Stimulated activated effector memory CD8-positive, alpha-beta T cell treated with anti-CD3 and anti-CD28 coated beads, Interleukin-12 subunit alpha, Interleukin-12 subunit beta, amount 100 ng/mL, for 72 hours (primary cell): ENCODE measurements around the gene STUB1.

Source experiments
- ATAC-seq: fragments of 150-1000 bp; cut with Tn5 transposase; 2 replicates; pipeline ENCODE4 v1.10.0; 2021
- DNase-seq, 2 donors: peaks; one replicate each; pipeline ENCODE4 v3.0.0; 2021 to 2022; ENCODE audit warnings: low spot score in 2 of 2
- H3K27ac Mint-ChIP-seq: one replicate; pipeline ENCODE4 v1.8.0; 2022; ENCODE audit warnings: mild to moderate bottlenecking, mixed read lengths
- H3K36me3 Mint-ChIP-seq: one replicate; pipeline ENCODE4 v1.8.0; 2022; ENCODE audit warnings: mild to moderate bottlenecking, mixed read lengths
- H3K4me1 Mint-ChIP-seq: one replicate; pipeline ENCODE4 v1.8.0; 2022; ENCODE audit warnings: mixed read lengths
- H3K4me3 Mint-ChIP-seq: one replicate; pipeline ENCODE4 v1.8.0; 2022; ENCODE audit warnings: mild to moderate bottlenecking, mixed read lengths
- H3K9me3 Mint-ChIP-seq: one replicate; pipeline ENCODE4 v1.8.0; 2022; ENCODE audit warnings: mixed read lengths

The STUB1 gene

GRCh38 chr16:668519-669171, 11.6 kb upstream of the STUB1 start:
- Mint-ChIP-seq H3K9me3 (no peaks in the 10 kb centered on the region), H3K4me1 (no peaks in the 10 kb centered on the region), H3K36me3 (peaks cover 25% of the 10 kb centered on the region), H3K4me3 (peak overlapping the region; percentile 77), H3K27ac (peak overlapping the region; percentile 90)
- ATAC-seq (peak; percentile 3), DNase-seq (peak in 1 of 2 donors; percentile 67)

- H3K27ac Mint-ChIP-seq = no peak overlapping the region
- no peak for DNase-seq
- H3K36me3 Mint-ChIP-seq = peaks cover 25% of the 10 kb centered on the region
- H3K9me3 Mint-ChIP-seq = no peaks in the 10 kb centered on the region
- H3K4me3 Mint-ChIP-seq = peak overlapping the region; percentile 77
- ATAC-seq = no peak
- H3K4me1 Mint-ChIP-seq = peaks cover under 1% of the 10 kb centered on the region
Observed at GRCh38 chr16:669666-670065, 10.5 kb upstream of the STUB1 start.

GRCh38 chr16:670485-671352, 9.5 kb upstream of the STUB1 start:
- no peak overlapping the region for H3K27ac Mint-ChIP-seq
- ATAC-seq = no peak

GRCh38 chr16:671353-672131, 8.7 kb upstream of the STUB1 start:
- no peak overlapping the region for H3K4me3 Mint-ChIP-seq
- H3K9me3 Mint-ChIP-seq = no peaks in the 10 kb centered on the region
- no peak overlapping the region for H3K27ac Mint-ChIP-seq
- peaks cover 25% of the 10 kb centered on the region for H3K36me3 Mint-ChIP-seq
- DNase-seq (no peak), ATAC-seq (no peak)
- H3K4me1 Mint-ChIP-seq = peaks cover 8% of the 10 kb centered on the region

More at GRCh38 chr16:670485-671352, 9.5 kb upstream of the STUB1 start:
- Mint-ChIP-seq H3K9me3 (no peaks in the 10 kb centered on the region), H3K36me3 (peaks cover 25% of the 10 kb centered on the region), H3K4me1 (peaks cover 8% of the 10 kb centered on the region), H3K4me3 (no peak overlapping the region)
- no peak for DNase-seq

GRCh38 chr16:672371-672770, 7.8 kb upstream of the STUB1 start:
- Mint-ChIP-seq H3K27ac (no peak overlapping the region), H3K9me3 (no peaks in the 10 kb centered on the region), H3K4me1 (peaks cover 8% of the 10 kb centered on the region), H3K4me3 (no peak overlapping the region), H3K36me3 (peaks cover 25% of the 10 kb centered on the region)
- DNase-seq = no peak
- ATAC-seq = no peak

- H3K36me3 Mint-ChIP-seq = peaks cover 25% of the 10 kb centered on the region
- no peak overlapping the region for H3K4me3 Mint-ChIP-seq
Observed at GRCh38 chr16:672851-673250, 7.4 kb upstream of the STUB1 start.

GRCh38 chr16:673399-673991, 6.7 kb upstream of the STUB1 start:
- H3K27ac Mint-ChIP-seq = no peak overlapping the region
- DNase-seq = no peak
- peaks cover 25% of the 10 kb centered on the region for H3K36me3 Mint-ChIP-seq
- ATAC-seq = no peak
- peaks cover 8% of the 10 kb centered on the region for H3K4me1 Mint-ChIP-seq
- no peaks in the 10 kb centered on the region for H3K9me3 Mint-ChIP-seq
- H3K4me3 Mint-ChIP-seq = no peak overlapping the region

More at GRCh38 chr16:672851-673250, 7.4 kb upstream of the STUB1 start:
- DNase-seq = no peak
- no peak for ATAC-seq
- Mint-ChIP-seq H3K27ac (no peak overlapping the region), H3K9me3 (no peaks in the 10 kb centered on the region), H3K4me1 (peaks cover 8% of the 10 kb centered on the region)

GRCh38 chr16:674214-674881, 5.9 kb upstream of the STUB1 start:
- Mint-ChIP-seq H3K4me1 (peaks cover 14% of the 10 kb centered on the region), H3K9me3 (no peaks in the 10 kb centered on the region), H3K36me3 (peaks cover 25% of the 10 kb centered on the region), H3K27ac (no peak overlapping the region), H3K4me3 (peak overlapping the region; percentile 38)
- DNase-seq (no peak), ATAC-seq (no peak)

- peaks cover 19% of the 10 kb centered on the region for H3K36me3 Mint-ChIP-seq
- H3K4me1 Mint-ChIP-seq = peaks cover 18% of the 10 kb centered on the region
- no peak within 1 kb of the TSS for H3K27ac Mint-ChIP-seq
- ATAC-seq (no peak), DNase-seq (no peak)
- peak within 1 kb of the TSS; percentile 38 for H3K4me3 Mint-ChIP-seq
- no peaks in the 10 kb centered on the region for H3K9me3 Mint-ChIP-seq
Observed at GRCh38 chr16:674968-675883, 5.0 kb upstream of the STUB1 start, which contains the start of gene RHBDL1. TSS of gene RHBDL1 (plus strand) at chr16:675671. CDS start at chr16:675791, 120 bp downstream.

GRCh38 chr16:675884-676564, 4.2 kb upstream of the STUB1 start:
- DNase-seq = no peak
- Mint-ChIP-seq H3K27ac (no peak overlapping the region), H3K36me3 (peaks cover 14% of the 10 kb centered on the region), H3K4me1 (peaks cover 20% of the 10 kb centered on the region), H3K9me3 (no peaks in the 10 kb centered on the region), H3K4me3 (no peak overlapping the region)
- ATAC-seq = no peak

- ATAC-seq = no peak
- no peak for DNase-seq
- H3K36me3 Mint-ChIP-seq = peaks cover 16% of the 10 kb centered on the region
- H3K9me3 Mint-ChIP-seq = no peaks in the 10 kb centered on the region
- H3K27ac Mint-ChIP-seq = no peak overlapping the region
- H3K4me1 Mint-ChIP-seq = peaks cover 25% of the 10 kb centered on the region
- no peak overlapping the region for H3K4me3 Mint-ChIP-seq
Observed at GRCh38 chr16:676565-676902, 3.7 kb upstream of the STUB1 start.

- Mint-ChIP-seq H3K4me1 (peaks cover 29% of the 10 kb centered on the region), H3K4me3 (no peak overlapping the region), H3K9me3 (no peaks in the 10 kb centered on the region), H3K36me3 (peaks cover 20% of the 10 kb centered on the region), H3K27ac (no peak overlapping the region)
- ATAC-seq (no peak), DNase-seq (no peak)
Observed at GRCh38 chr16:676913-677312, 3.3 kb upstream of the STUB1 start.

- Mint-ChIP-seq H3K36me3 (peaks cover 26% of the 10 kb centered on the region), H3K4me1 (peaks cover 36% of the 10 kb centered on the region), H3K27ac (no peak overlapping the region), H3K9me3 (no peaks in the 10 kb centered on the region), H3K4me3 (no peak overlapping the region)
- ATAC-seq (no peak), DNase-seq (no peak)
Observed at GRCh38 chr16:677316-678190, 2.7 kb upstream of the STUB1 start.
